Ovary (tissue), 3 donors: ENCODE data around the gene CRACR2B.

Experiments used
- CTCF ChIP-seq, 3 donors: fragments of 450-650 bp in 2 of 3; fragments of 200-600 bp in 1 of 3; IDR thresholded peaks; one replicate each; pipeline versions ENCODE4 v1.5.1 to v1.8.0; 2016 to 2022; ENCODE audit warnings: antibody characterized with exemption in 3 of 3, mild to moderate bottlenecking in 1 of 3
- POLR2A ChIP-seq: fragments of 450-650 bp; IDR thresholded peaks from one replicate; pipeline ENCODE4 v1.6.1; 2017; ENCODE audit warnings: antibody characterized with exemption, mild to moderate bottlenecking, moderate library complexity
- donor health status: DM: no; HTN: no; CAD: no.

GRCh38 chr11:812390-812789 lies 15.3 kb upstream of the CRACR2B start:
- TF ChIP-seq POLR2A (no peak), CTCF (IDR thresholded peaks at IDR 0.05) (no peak)
